Keratinocyte (primary cell): ENCODE results near the gene PPL. TPM values are rescaled to one million over a fixed set of nuclear protein-coding genes. Genes with fewer than 3 reads are reported as not detected.

Source experiments
- DNase-seq: peaks from one replicate; pipeline ENCODE4 v3.0.0-alpha.2; 2011; ENCODE audit warnings: low read depth, missing footprints, low spot score
- FAIRE-seq: peaks from 2 replicates; lab custom pipeline; 2011; peaks lifted over from hg19 to GRCh38; lab: Jason Lieb, UNC
- H2AFZ ChIP-seq: 2 replicates; pipeline ENCODE4 v1.6.0; 2012; ENCODE audit warnings: low read length, control low read depth, inconsistent platforms; ENCODE audit not compliant: control insufficient read depth
- H3K27ac ChIP-seq: 2 replicates; pipeline ENCODE4 v1.5.1; 2011; ENCODE audit warnings: low read length; ENCODE audit not compliant: control insufficient read depth, insufficient read depth
- H3K27me3 ChIP-seq: 3 replicates; pipeline ENCODE4 v1.6.0; 2011; ENCODE audit warnings: low read length; ENCODE audit not compliant: control insufficient read depth, insufficient read depth; ENCODE audit errors: extremely low read depth
- H3K36me3 ChIP-seq, 2 experiments: 2 replicates in 1 of 2; 3 replicates in 1 of 2; pipeline ENCODE4 v1.5.1; 2011; ENCODE audit warnings: low read length in 2 of 2, mild to moderate bottlenecking in 1 of 2; ENCODE audit not compliant: control insufficient read depth in 2 of 2, insufficient read depth in 2 of 2; ENCODE audit errors: extremely low read depth in 1 of 2
- H3K4me1 ChIP-seq: 3 replicates; pipeline ENCODE4 v1.5.1; 2011; ENCODE audit warnings: low read length; ENCODE audit not compliant: control insufficient read depth, insufficient read depth; ENCODE audit errors: extremely low read depth
- H3K4me2 ChIP-seq: 3 replicates; pipeline ENCODE4 v1.6.0; 2011; ENCODE audit warnings: low read depth, low read length; ENCODE audit not compliant: control insufficient read depth, insufficient read depth; ENCODE audit errors: extremely low read depth
- H3K4me3 ChIP-seq, 3 experiments: fragments of 200-600 bp in 1 of 3; sonication (generic) in 1 of 3; 2 replicates in 2 of 3; 3 replicates in 1 of 3; pipeline ENCODE4 v1.5.1; 2011 to 2016; ENCODE audit warnings: low read length in 3 of 3, mild to moderate bottlenecking in 3 of 3, control low read depth in 2 of 3, inconsistent platforms in 1 of 3, low read depth in 1 of 3, mixed read lengths in 1 of 3, mixed run types in 1 of 3, moderate library complexity in 1 of 3; ENCODE audit not compliant: control insufficient read depth in 2 of 3, insufficient read depth in 2 of 3; ENCODE audit errors: extremely low read depth in 1 of 3
- H3K79me2 ChIP-seq: 2 replicates; pipeline ENCODE4 v1.6.0; 2012; ENCODE audit warnings: low read length; ENCODE audit not compliant: control insufficient read depth, insufficient read depth
- H3K9ac ChIP-seq: 3 replicates; pipeline ENCODE4 v1.6.0; 2011; ENCODE audit warnings: low read length; ENCODE audit not compliant: control insufficient read depth, insufficient read depth; ENCODE audit errors: extremely low read depth
- H3K9me1 ChIP-seq: 3 replicates; pipeline ENCODE4 v1.6.0; 2011; ENCODE audit warnings: low read length; ENCODE audit not compliant: control insufficient read depth, insufficient read depth; ENCODE audit errors: extremely low read depth
- H3K9me3 ChIP-seq: 2 replicates; pipeline ENCODE4 v1.5.1; 2012; ENCODE audit warnings: low read depth, low read length; ENCODE audit not compliant: control insufficient read depth
- H4K20me1 ChIP-seq: 3 replicates; pipeline ENCODE4 v1.6.0; 2011; ENCODE audit warnings: low read length; ENCODE audit not compliant: control insufficient read depth, insufficient read depth; ENCODE audit errors: extremely low read depth
- EZH2 ChIP-seq: IDR thresholded peaks from one replicate; pipeline ENCODE4 v1.6.1; 2012; ENCODE audit warnings: inconsistent platforms, mild to moderate bottlenecking, low read length, moderate library complexity
- dilution Hi-C: fragments of 300-500 bp; cut with MboI; formaldehyde crosslinking; loops from one replicate; pipeline ENCODE4 v1.7.0; 2020; ENCODE audit warnings: low sequenced_read_pairs; ENCODE audit not compliant: extremely low pct_ligation_motif_present
- polyA plus RNA-seq, 5 experiments: library from polyadenylated mRNA; depleted of rRNA in 3 of 5; stranded (reverse) in 3 of 5; stranded (forward) in 1 of 5; unstranded in 1 of 5; fragments of >200 nt; gene quantifications; 1 replicate in 1 of 5; 2 replicates in 3 of 5; 3 replicates in 1 of 5; pipeline versions ENCODE4 v1.2.1 to v1.2.3, GENCODE V29; 2011 to 2012; ENCODE audit warnings: missing spikeins in 2 of 5, low read depth in 1 of 5, low replicate concordance in 1 of 5
- TF ChIP-seq, protein P1 (sequence below), 3 experiments: IDR thresholded peaks in 1 of 3; conservative IDR thresholded peaks in 1 of 3; optimal IDR thresholded peaks in 1 of 3; 2 replicates in 2 of 3; 3 replicates in 1 of 3; pipeline versions ENCODE3 to v1.5.1; 2011; ENCODE audit warnings: low read length in 3 of 3, mild to moderate bottlenecking in 3 of 3, moderate library complexity in 2 of 3, control low read depth in 1 of 3, inconsistent platforms in 1 of 3; ENCODE audit not compliant: insufficient read depth in 2 of 3; ENCODE audit errors: extremely low read depth in 1 of 3

Gene PPL
- polyA plus RNA-seq, 1 donor (not counting 4 experiments of a cell fraction or from before 2014, with no cell fraction given): 26.6 TPM

GRCh38 chr16:4935241-4935855, 1.6 kb downstream of the PPL start:
- FAIRE-seq (no peak), DNase-seq (no peak)
- Histone ChIP-seq H3K9ac (peak overlapping the region; percentile 37), H3K27me3 (no peaks in the 10 kb centered on the region), H3K9me1 (no peaks in the 10 kb centered on the region), H3K4me2 (peak overlapping the region; percentile 89), H2AFZ (no peak overlapping the region), H3K9me3 (no peaks in the 10 kb centered on the region), H4K20me1 (no peaks in the 10 kb centered on the region), H3K79me2 (peaks cover 16% of the 10 kb centered on the region), H3K4me3 (peak overlapping the region; percentile 69 to 87 (median 81)), H3K36me3 (peaks cover 2 to 4% of the 10 kb centered on the region in 2 experiments), H3K27ac (no peak overlapping the region), H3K4me1 (peaks cover 32% of the 10 kb centered on the region)
- dilution Hi-C loops: no loop called here
- no peak for TF ChIP-seq EZH2
- TF ChIP-seq, protein P1, sequence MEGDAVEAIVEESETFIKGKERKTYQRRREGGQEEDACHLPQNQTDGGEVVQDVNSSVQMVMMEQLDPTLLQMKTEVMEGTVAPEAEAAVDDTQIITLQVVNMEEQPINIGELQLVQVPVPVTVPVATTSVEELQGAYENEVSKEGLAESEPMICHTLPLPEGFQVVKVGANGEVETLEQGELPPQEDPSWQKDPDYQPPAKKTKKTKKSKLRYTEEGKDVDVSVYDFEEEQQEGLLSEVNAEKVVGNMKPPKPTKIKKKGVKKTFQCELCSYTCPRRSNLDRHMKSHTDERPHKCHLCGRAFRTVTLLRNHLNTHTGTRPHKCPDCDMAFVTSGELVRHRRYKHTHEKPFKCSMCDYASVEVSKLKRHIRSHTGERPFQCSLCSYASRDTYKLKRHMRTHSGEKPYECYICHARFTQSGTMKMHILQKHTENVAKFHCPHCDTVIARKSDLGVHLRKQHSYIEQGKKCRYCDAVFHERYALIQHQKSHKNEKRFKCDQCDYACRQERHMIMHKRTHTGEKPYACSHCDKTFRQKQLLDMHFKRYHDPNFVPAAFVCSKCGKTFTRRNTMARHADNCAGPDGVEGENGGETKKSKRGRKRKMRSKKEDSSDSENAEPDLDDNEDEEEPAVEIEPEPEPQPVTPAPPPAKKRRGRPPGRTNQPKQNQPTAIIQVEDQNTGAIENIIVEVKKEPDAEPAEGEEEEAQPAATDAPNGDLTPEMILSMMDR (optimal IDR thresholded peaks at IDR 0.05 in 1 of 3, IDR thresholded peaks at IDR 0.05 in 1 of 3, conservative IDR thresholded peaks at IDR 0.05 in 1 of 3; ENCODE audit: extremely low read depth in 1 of 3, insufficient read depth in 2 of 3, low read length in 3 of 3): no peak

- Histone ChIP-seq H3K36me3 (peaks cover 2 to 5% of the 10 kb centered on the region in 2 experiments), H3K9me3 (no peaks in the 10 kb centered on the region), H3K4me2 (no peak overlapping the region), H3K4me3 (no peak overlapping the region), H3K9ac (no peak overlapping the region), H3K9me1 (no peaks in the 10 kb centered on the region), H4K20me1 (no peaks in the 10 kb centered on the region), H3K27ac (no peak overlapping the region), H3K4me1 (peaks cover 32% of the 10 kb centered on the region), H3K79me2 (peaks cover 16% of the 10 kb centered on the region), H2AFZ (no peak overlapping the region), H3K27me3 (no peaks in the 10 kb centered on the region)
- TF ChIP-seq EZH2: no peak
- TF ChIP-seq, protein P1 (optimal IDR thresholded peaks at IDR 0.05 in 1 of 3, IDR thresholded peaks at IDR 0.05 in 1 of 3, conservative IDR thresholded peaks at IDR 0.05 in 1 of 3; ENCODE audit: extremely low read depth in 1 of 3, insufficient read depth in 2 of 3, low read length in 3 of 3): no peak
- DNase-seq (no peak), FAIRE-seq (no peak)
- dilution Hi-C loops: no loop called here
Measured at GRCh38 chr16:4934591-4934990, 2.4 kb downstream of the PPL start.
